Activated CD4-positive, alpha-beta memory T cell treated with anti-CD3 and anti-CD28 coated beads, Interleukin-2, amount 10 ng/mL, durations not matched to agents 7 days and 5 days (primary cell): ENCODE data around the gene ABCC10. TPM values are rescaled to one million over a fixed set of nuclear protein-coding genes. Genes with fewer than 3 reads are reported as not detected.
"Not testable (repeated sequence)": the region's sequence is repeated elsewhere in the genome, so short reads cannot be mapped to it uniquely, and the experiment has no call there.

Experiments used
- CTCF ChIA-PET: fragments of 350-600 bp; sonication (Branson Sonifier 250); formaldehyde crosslinking; loops from one replicate; lab custom pipeline; 2021; ENCODE audit warnings: antibody characterized with exemption, inconsistent platforms; lab: Charles Lee
- POLR2A ChIA-PET: fragments of 350-600 bp; sonication (Branson Sonifier 250); formaldehyde crosslinking; loops from one replicate; lab custom pipeline; 2021; ENCODE audit warnings: antibody characterized with exemption; lab: Charles Lee
- DNase-seq: peaks from one replicate; pipeline ENCODE4 v3.0.0-alpha.2; 2020
- H3K27ac Mint-ChIP-seq: one replicate; pipeline ENCODE4 v1.8.0; 2021; ENCODE audit warnings: mild to moderate bottlenecking, mixed read lengths
- H3K27me3 Mint-ChIP-seq: one replicate; pipeline ENCODE4 v1.8.0; 2021; ENCODE audit warnings: mixed read lengths
- H3K36me3 Mint-ChIP-seq: one replicate; pipeline ENCODE4 v1.8.0; 2021; ENCODE audit warnings: low read depth, mixed read lengths
- H3K4me1 Mint-ChIP-seq: one replicate; pipeline ENCODE4 v1.8.0; 2021; ENCODE audit warnings: mixed read lengths
- H3K4me3 Mint-ChIP-seq: one replicate; pipeline ENCODE4 v1.8.0; 2021; ENCODE audit warnings: mild to moderate bottlenecking, mixed read lengths
- H3K9me3 Mint-ChIP-seq: one replicate; pipeline ENCODE4 v1.8.0; 2021; ENCODE audit warnings: mixed read lengths
- total RNA-seq, 2 experiments: library from RNA; stranded (reverse); gene quantifications; one replicate each; pipeline ENCODE4 v1.2.3, GENCODE V29; 2021

ABCC10 gene
- total RNA-seq, result 10 to 100 TPM; 46.8 to 49.8 TPM

DNA sequence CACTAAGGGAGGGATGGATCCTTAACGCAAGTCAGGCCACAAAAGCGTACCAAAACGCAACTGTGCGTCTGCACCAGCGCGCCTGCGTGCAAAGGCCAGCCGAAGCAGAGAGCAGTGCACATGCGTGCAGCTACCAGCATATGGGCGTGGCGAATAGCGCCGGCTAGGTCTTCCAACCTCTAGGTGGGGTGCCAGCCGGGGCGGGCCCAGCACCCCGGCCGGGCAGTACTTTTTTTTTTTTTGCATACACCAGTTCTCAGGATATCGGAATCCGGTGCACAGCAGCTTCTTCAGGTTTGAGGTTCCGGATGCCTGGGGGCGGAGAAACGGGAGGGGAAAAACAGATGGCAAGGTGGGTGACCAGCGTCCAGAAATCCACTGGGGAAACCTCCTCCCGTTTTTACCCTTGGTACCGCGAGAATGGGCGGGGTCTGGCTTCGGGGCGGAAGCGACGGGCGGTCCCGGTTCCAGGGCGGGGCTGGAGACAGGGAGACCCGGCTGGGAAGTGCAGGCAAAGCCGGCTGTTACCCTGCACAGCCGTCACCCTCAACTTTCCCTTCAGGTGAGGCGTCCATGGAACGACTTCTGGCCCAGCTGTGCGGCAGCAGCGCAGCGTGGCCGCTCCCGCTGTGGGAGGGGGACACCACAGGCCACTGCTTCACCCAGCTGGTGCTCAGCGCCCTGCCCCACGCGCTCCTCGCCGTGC is at the start of gene ABCC10:
Gene ABCC10, plus strand, starts transcription at position 136 of the 706 bp plus-strand sequence. Its CDS starts 438 bp downstream, at position 574.
- DNase-seq, result peak; percentile 96
- ChIA-PET POLR2A (interaction anchor here (0.6 to 2.4 kb wide), 21 partner anchors 9 to 1419 kb away, joined by 3 to 18 read pairs (median 3); partner anchors contain the start of genes DNPH1, POLH, POLR1C and TJAP1), CTCF (interaction anchor here (0.7 to 2.5 kb wide), 13 partner anchors 10 to 662 kb away, joined by 3 to 11 read pairs (median 4); partner anchors contain the start of genes CRIP3, DNPH1 and ZNF318)
- H3K4me3 Mint-ChIP-seq, result peak within 1 kb of the TSS; percentile 93
- no peaks in the 10 kb centered on the region for H3K27me3 Mint-ChIP-seq
- peak within 1 kb of the TSS; percentile 92 for H3K27ac Mint-ChIP-seq
- peaks cover 23% of the 10 kb centered on the region for H3K4me1 Mint-ChIP-seq
- H3K36me3 Mint-ChIP-seq, result peaks cover 6% of the 10 kb centered on the region
- H3K9me3 Mint-ChIP-seq, result no peaks in the 10 kb centered on the region

GRCh38 chr6:43377710-43378229 is 49.6 kb upstream of the ABCC10 start:
- no peaks in the 10 kb centered on the region for H3K9me3 Mint-ChIP-seq
- H3K4me1 Mint-ChIP-seq, result peaks cover 25% of the 10 kb centered on the region
- peaks cover 14% of the 10 kb centered on the region for H3K27me3 Mint-ChIP-seq
- H3K4me3 Mint-ChIP-seq, result no peak overlapping the region
- no peak for DNase-seq
- no peak overlapping the region for H3K27ac Mint-ChIP-seq
- peaks cover 15% of the 10 kb centered on the region for H3K36me3 Mint-ChIP-seq
- CTCF ChIA-PET, result interaction anchor here (0.6 to 2.5 kb wide), 6 partner anchors 13 to 203 kb away, joined by 3 to 14 read pairs (median 4); partner anchors contain the start of gene ABCC10
- POLR2A ChIA-PET, result interaction anchor here (3.2 kb wide), 1 partner anchor 9 kb away, joined by 19 read pairs; the partner anchor contains the start of gene ZNF318

- DNase-seq, result no peak
- H3K9me3 Mint-ChIP-seq, result no peaks in the 10 kb centered on the region
- POLR2A ChIA-PET, result interaction anchor here (3.2 kb wide), 1 partner anchor 10 kb away, joined by 19 read pairs; the partner anchor contains the start of gene ZNF318
- H3K27me3 Mint-ChIP-seq, result peaks cover 14% of the 10 kb centered on the region
- peaks cover 15% of the 10 kb centered on the region for H3K36me3 Mint-ChIP-seq
- H3K4me1 Mint-ChIP-seq, result peaks cover 34% of the 10 kb centered on the region
- CTCF ChIA-PET, result interaction anchor here (0.9 to 2.5 kb wide), 3 partner anchors 12 to 19 kb away, joined by 3 to 14 read pairs (median 5); no protein-coding TSS in a partner anchor
- H3K4me3 Mint-ChIP-seq, result no peak overlapping the region
- no peak overlapping the region for H3K27ac Mint-ChIP-seq
These were observed 48.7 kb upstream of the ABCC10 start for GRCh38 chr6:43378631-43379030.

DNA sequence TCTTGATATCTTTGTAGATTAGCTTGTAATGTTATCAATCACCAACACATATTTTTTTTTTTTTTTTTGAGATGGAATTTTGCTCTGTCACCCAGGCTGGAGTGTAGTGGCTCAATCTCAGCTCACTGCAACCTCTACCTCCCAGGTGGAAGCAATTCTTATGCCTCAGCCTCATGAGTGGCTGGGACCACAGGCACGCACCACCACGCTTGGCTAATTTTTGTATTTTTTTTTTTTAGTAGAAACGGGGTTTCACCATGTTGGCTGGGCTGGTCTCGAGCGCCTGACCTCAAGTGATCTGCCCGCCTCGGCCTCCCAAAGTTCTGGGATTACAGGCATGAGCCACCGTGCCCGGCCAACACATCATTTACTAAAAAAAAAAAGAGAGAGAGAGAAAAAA is 46.5 kb upstream of the ABCC10 start:
- H3K27me3 Mint-ChIP-seq, result peaks cover 19% of the 10 kb centered on the region
- H3K9me3 Mint-ChIP-seq, H3K4me3 Mint-ChIP-seq, POLR2A ChIA-PET, H3K27ac Mint-ChIP-seq, DNase-seq: not testable (repeated sequence)
- CTCF ChIA-PET, result interaction anchor here (0.7 kb wide), 1 partner anchor 11 kb away, joined by 4 read pairs; the partner anchor contains the start of gene ZNF318
- peaks cover 55% of the 10 kb centered on the region for H3K4me1 Mint-ChIP-seq
- H3K36me3 Mint-ChIP-seq, result peaks cover 20% of the 10 kb centered on the region

GRCh38 chr6:43383021-43383667 is 44.2 kb upstream of the ABCC10 start:
- peaks cover 3% of the 10 kb centered on the region for H3K9me3 Mint-ChIP-seq
- H3K4me3 Mint-ChIP-seq, result peak overlapping the region; percentile 6
- H3K4me1 Mint-ChIP-seq, result peaks cover 54% of the 10 kb centered on the region
- H3K27ac Mint-ChIP-seq, result peak overlapping the region; percentile 91
- ChIA-PET POLR2A (interaction anchor here (0.6 to 4.8 kb wide), 18 partner anchors 7 to 454 kb away, joined by 3 to 103 read pairs (median 3); partner anchors contain the start of genes ABCC10, CNPY3, CUL7 and DNPH1), CTCF (interaction anchor here (0.8 to 2.2 kb wide), 9 partner anchors 13 to 399 kb away, joined by 3 to 24 read pairs (median 4); partner anchors contain the start of genes ABCC10, CRIP3, DNPH1 and PPP2R5D)
- peaks cover 20% of the 10 kb centered on the region for H3K36me3 Mint-ChIP-seq
- H3K27me3 Mint-ChIP-seq, result peaks cover 26% of the 10 kb centered on the region
- no peak for DNase-seq

- peaks cover 66% of the 10 kb centered on the region for H3K4me1 Mint-ChIP-seq
- peaks cover 40% of the 10 kb centered on the region for H3K27me3 Mint-ChIP-seq
- peaks cover 10% of the 10 kb centered on the region for H3K36me3 Mint-ChIP-seq
- ChIA-PET CTCF (no interaction called here), POLR2A (no interaction called here)
- no peak overlapping the region for H3K4me3 Mint-ChIP-seq
- no peak for DNase-seq
- peaks cover 3% of the 10 kb centered on the region for H3K9me3 Mint-ChIP-seq
- peak overlapping the region; percentile 10 for H3K27ac Mint-ChIP-seq
These were observed 40.8 kb upstream of the ABCC10 start for GRCh38 chr6:43386492-43386891.

- peaks cover 3% of the 10 kb centered on the region for H3K9me3 Mint-ChIP-seq
- ChIA-PET POLR2A (interaction anchor here (3.3 kb wide), 1 partner anchor 21 kb away, joined by 14 read pairs; the partner anchor contains the start of gene ZNF318), CTCF (interaction anchor here (0.6 to 1.7 kb wide), 6 partner anchors 8 to 621 kb away, joined by 3 to 6 read pairs (median 4); partner anchors contain the start of genes CRIP3 and ZNF318)
- H3K27me3 Mint-ChIP-seq, result peaks cover 68% of the 10 kb centered on the region
- no peak overlapping the region for H3K4me3 Mint-ChIP-seq
- peaks cover 5% of the 10 kb centered on the region for H3K36me3 Mint-ChIP-seq
- H3K4me1 Mint-ChIP-seq, result peaks cover 40% of the 10 kb centered on the region
- no peak overlapping the region for H3K27ac Mint-ChIP-seq
- DNase-seq, result no peak
These were observed 37.5 kb upstream of the ABCC10 start for GRCh38 chr6:43389730-43390295.

- H3K4me3 Mint-ChIP-seq, H3K27ac Mint-ChIP-seq, DNase-seq, H3K9me3 Mint-ChIP-seq, H3K36me3 Mint-ChIP-seq: not testable (repeated sequence)
- CTCF ChIA-PET, result interaction anchor here (1.3 to 1.9 kb wide), 4 partner anchors 7 to 82 kb away, joined by 3 to 6 read pairs (median 4); partner anchors contain the start of gene CRIP3
- H3K27me3 Mint-ChIP-seq, result peaks cover 65% of the 10 kb centered on the region
- H3K4me1 Mint-ChIP-seq, result peaks cover 29% of the 10 kb centered on the region
- POLR2A ChIA-PET, result interaction anchor here (3.3 kb wide), 1 partner anchor 22 kb away, joined by 14 read pairs; the partner anchor contains the start of gene ZNF318
These were observed 36.4 kb upstream of the ABCC10 start for GRCh38 chr6:43390753-43391439.

GRCh38 chr6:43391440-43392031 is 35.8 kb upstream of the ABCC10 start:
- Mint-ChIP-seq H3K27me3 (peaks cover 63% of the 10 kb centered on the region), H3K4me3 (peak overlapping the region; percentile 31), H3K4me1 (peaks cover 24% of the 10 kb centered on the region), H3K27ac (no peak overlapping the region), H3K9me3 (no peaks in the 10 kb centered on the region), H3K36me3 (no peaks in the 10 kb centered on the region)
- ChIA-PET POLR2A (interaction anchor here (0.6 to 3.3 kb wide), 3 partner anchors 8 to 23 kb away, joined by 3 to 14 read pairs (median 3); partner anchors contain the start of gene ZNF318), CTCF (interaction anchor here (1.5 to 1.9 kb wide), 2 partner anchors 13 to 15 kb away, joined by 3 to 4 read pairs; no protein-coding TSS in a partner anchor)
- DNase-seq, result peak; percentile 57

DNA sequence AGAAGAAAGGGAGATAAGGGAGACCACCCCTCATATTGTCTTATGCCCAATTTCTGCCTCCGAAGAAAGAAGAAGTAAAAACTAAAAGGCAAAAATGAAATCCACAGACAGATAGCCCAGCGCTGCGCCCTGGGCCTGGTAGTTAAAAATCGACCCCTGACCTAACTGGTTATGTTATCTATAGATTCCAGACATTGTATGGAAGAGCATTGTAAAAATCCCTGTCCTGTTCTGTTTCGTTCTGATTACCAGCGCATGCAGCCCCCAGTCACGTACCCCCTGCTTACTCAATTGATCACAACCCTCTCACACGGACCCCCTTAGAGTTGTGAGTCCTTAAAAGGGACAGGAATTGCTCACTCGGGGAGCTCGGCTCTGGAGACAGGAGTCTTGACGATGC is 34.2 kb upstream of the ABCC10 start:
- DNase-seq, H3K9me3 Mint-ChIP-seq, H3K4me3 Mint-ChIP-seq, H3K27ac Mint-ChIP-seq, CTCF ChIA-PET, H3K36me3 Mint-ChIP-seq: not testable (repeated sequence)
- POLR2A ChIA-PET, result interaction anchor here (1.3 to 2.0 kb wide), 2 partner anchors 10 to 24 kb away, joined by 3 to 7 read pairs; partner anchors contain the start of gene ZNF318
- Mint-ChIP-seq H3K4me1 (peaks cover 25% of the 10 kb centered on the region), H3K27me3 (peaks cover 65% of the 10 kb centered on the region)

DNA sequence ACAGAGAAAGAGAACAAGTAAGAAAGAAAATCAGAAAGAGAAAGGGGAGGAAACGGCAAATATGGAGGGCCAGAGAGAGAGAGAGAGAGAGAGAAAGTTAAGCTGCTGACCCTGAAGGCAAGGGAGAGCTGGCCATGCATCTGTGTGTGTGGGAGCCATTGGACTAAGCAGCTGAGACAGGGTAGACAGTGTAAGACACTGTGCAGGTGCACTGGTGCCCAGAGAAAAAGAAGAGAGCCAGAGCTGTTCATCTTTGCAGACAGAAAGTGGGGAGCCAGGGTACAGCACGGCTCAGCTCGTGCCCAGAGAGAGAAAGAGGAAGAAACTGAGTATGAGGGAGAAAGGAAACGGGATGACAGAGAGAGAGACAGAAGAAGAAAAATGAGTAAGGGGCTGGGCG is 33.7 kb upstream of the ABCC10 start:
- ChIA-PET POLR2A (interaction anchor here (1.3 to 2.0 kb wide), 2 partner anchors 10 to 24 kb away, joined by 3 to 7 read pairs; partner anchors contain the start of gene ZNF318), CTCF (interaction anchor here (1.7 kb wide), 1 partner anchor 97 kb away, joined by 4 read pairs; no protein-coding TSS in a partner anchor)
- Mint-ChIP-seq H3K27ac (no peak overlapping the region), H3K9me3 (no peaks in the 10 kb centered on the region), H3K27me3 (peaks cover 64% of the 10 kb centered on the region), H3K4me1 (peaks cover 25% of the 10 kb centered on the region), H3K36me3 (no peaks in the 10 kb centered on the region), H3K4me3 (no peak overlapping the region)
- DNase-seq, result no peak
